NT2/D1 (cell line): ENCODE measurements around the gene CDADC1.

ENCODE experiments used
- DNase-seq: peaks from one replicate; pipeline ENCODE4 v3.0.0-alpha.2; 2011; ENCODE audit warnings: low read depth, low spot score
- H3K27me3 ChIP-seq: 2 replicates; pipeline ENCODE4 v1.6.0; 2011; ENCODE audit warnings: mild to moderate bottlenecking; ENCODE audit not compliant: insufficient read length, insufficient read depth
- H3K36me3 ChIP-seq: 2 replicates; pipeline ENCODE4 v1.6.1; 2011; ENCODE audit warnings: mild to moderate bottlenecking, low read length, mixed read lengths; ENCODE audit not compliant: insufficient read depth, insufficient read length
- H3K4me1 ChIP-seq: 2 replicates; pipeline ENCODE4 v1.5.1; 2011; ENCODE audit not compliant: insufficient read depth, insufficient read length
- H3K4me3 ChIP-seq: 2 replicates; pipeline ENCODE4 v1.5.1; 2011; ENCODE audit warnings: low read depth; ENCODE audit not compliant: insufficient read length
- H3K9ac ChIP-seq: 2 replicates; pipeline ENCODE4 v1.6.0; 2011; ENCODE audit warnings: low read depth; ENCODE audit not compliant: insufficient read length
- H3K9me3 ChIP-seq: 2 replicates; pipeline ENCODE4 v1.5.1; 2011; ENCODE audit warnings: mild to moderate bottlenecking, low read length; ENCODE audit not compliant: insufficient read depth
- SUZ12 ChIP-seq: IDR thresholded peaks from 2 replicates; pipeline ENCODE4 v1.6.1; 2011; ENCODE audit not compliant: insufficient read length, insufficient read depth; ENCODE audit errors: extremely low read depth
- YY1 ChIP-seq: IDR thresholded peaks from 2 replicates; pipeline ENCODE4 v1.6.1; 2011; ENCODE audit not compliant: insufficient read length, insufficient read depth
- ZNF274 ChIP-seq: IDR thresholded peaks from 2 replicates; pipeline ENCODE4 v1.6.1; 2011; ENCODE audit warnings: mild to moderate bottlenecking, low read depth, low read length

CDADC1 gene

DNA sequence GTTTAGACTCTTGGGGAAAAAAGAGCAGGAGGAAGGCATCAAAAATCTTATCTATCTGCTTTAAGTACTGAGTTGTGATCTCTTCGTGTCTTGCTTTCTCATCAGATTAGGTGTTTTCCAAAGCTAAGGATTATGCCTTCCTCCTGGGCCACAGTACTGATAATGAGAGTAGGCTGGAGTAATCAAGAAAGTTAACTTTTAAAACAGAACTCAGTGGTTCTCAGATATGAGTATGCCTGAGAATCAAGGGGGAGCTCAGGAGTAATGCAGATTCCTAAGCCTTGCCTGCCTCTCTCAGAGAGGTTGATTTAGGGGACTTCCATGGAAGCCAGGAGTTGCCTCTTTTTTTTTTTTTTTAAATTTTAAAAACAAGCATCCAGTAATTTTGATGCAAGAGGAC, 23.5 kb downstream of the CDADC1 start:
- DNase-seq, result no peak
- Histone ChIP-seq H3K9me3 (no peaks in the 10 kb centered on the region), H3K36me3 (no peaks in the 10 kb centered on the region), H3K4me1 (no peaks in the 10 kb centered on the region), H3K4me3 (no peak overlapping the region), H3K9ac (no peak overlapping the region), H3K27me3 (no peaks in the 10 kb centered on the region)
- TF ChIP-seq ZNF274, result no peak
- no peak for TF ChIP-seq SUZ12
- no peak for TF ChIP-seq YY1

DNA sequence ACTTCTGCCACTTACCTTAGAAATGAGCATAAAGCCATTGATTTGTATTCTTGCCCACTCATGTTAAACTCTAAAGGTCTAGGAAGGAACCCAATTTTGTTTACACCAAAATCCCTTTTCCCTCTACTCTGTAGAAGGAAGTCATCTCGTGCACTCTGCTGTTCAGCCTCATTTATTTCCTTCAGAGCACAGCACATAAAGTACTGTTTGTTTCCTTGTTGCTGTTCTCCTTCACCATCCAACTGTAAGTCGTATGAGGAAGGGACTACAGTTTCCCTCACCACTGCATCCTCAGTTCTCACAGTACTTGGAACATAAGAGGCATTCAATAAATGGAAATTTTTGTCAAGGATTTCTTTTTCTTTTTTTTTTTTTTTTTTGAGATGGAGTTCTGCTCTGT, 24.6 kb downstream of the CDADC1 start:
- H3K27me3 ChIP-seq, result no peaks in the 10 kb centered on the region
- H3K36me3 ChIP-seq, result no peaks in the 10 kb centered on the region
- H3K4me1 ChIP-seq, result no peaks in the 10 kb centered on the region
- no peak for DNase-seq
- H3K9me3 ChIP-seq, result no peaks in the 10 kb centered on the region
- H3K9ac ChIP-seq, result no peak overlapping the region
- no peak overlapping the region for H3K4me3 ChIP-seq
- TF ChIP-seq SUZ12, result no peak
- no peak for TF ChIP-seq ZNF274
- no peak for TF ChIP-seq YY1

DNA sequence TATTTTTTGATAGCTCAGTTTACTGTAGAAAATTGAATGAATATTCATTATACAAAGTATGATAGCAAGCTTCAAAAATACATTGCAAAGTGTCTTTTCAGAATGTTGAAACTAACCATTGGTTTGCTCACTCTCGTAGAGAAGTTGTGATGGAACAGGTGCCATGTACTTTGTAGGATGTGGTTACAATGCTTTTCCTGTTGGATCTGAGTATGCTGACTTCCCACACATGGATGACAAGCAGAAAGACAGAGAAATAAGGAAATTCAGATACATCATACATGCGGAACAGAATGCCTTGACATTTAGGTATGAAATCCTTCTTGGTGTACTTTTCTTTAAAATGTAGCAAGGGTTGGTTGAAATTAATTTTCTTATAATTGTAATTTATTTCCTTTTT, 30.5 kb downstream of the CDADC1 start:
- Histone ChIP-seq H3K36me3 (no peaks in the 10 kb centered on the region), H3K4me1 (no peaks in the 10 kb centered on the region), H3K4me3 (no peak overlapping the region), H3K27me3 (no peaks in the 10 kb centered on the region), H3K9me3 (no peaks in the 10 kb centered on the region), H3K9ac (no peak overlapping the region)
- TF ChIP-seq SUZ12 (no peak), ZNF274 (no peak), YY1 (no peak)
- no peak for DNase-seq

DNA sequence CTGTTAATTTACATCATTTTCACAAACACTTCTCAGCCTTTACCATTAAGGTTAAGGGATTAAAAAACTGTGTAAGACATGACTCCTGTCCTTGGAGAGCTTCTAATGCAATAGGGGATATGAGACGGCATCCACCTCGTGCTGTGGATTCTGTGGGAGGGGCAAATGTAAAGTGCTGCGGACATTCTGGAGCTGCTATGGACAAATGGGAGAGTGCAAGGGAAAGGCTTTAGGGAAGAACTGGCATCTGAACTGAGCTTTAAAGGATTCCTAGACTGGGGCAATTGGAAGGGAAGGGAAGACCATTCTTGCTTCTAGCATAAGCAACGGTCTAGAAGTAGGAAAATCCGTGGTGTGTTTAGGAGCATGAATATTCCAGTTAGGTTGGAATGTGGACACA, 31.4 kb downstream of the CDADC1 start:
- TF ChIP-seq YY1 (no peak), SUZ12 (no peak), ZNF274 (no peak)
- no peaks in the 10 kb centered on the region for H3K9me3 ChIP-seq
- DNase-seq, result no peak
- no peaks in the 10 kb centered on the region for H3K27me3 ChIP-seq
- no peaks in the 10 kb centered on the region for H3K36me3 ChIP-seq
- no peak overlapping the region for H3K9ac ChIP-seq
- H3K4me1 ChIP-seq, result no peaks in the 10 kb centered on the region
- no peak overlapping the region for H3K4me3 ChIP-seq

DNA sequence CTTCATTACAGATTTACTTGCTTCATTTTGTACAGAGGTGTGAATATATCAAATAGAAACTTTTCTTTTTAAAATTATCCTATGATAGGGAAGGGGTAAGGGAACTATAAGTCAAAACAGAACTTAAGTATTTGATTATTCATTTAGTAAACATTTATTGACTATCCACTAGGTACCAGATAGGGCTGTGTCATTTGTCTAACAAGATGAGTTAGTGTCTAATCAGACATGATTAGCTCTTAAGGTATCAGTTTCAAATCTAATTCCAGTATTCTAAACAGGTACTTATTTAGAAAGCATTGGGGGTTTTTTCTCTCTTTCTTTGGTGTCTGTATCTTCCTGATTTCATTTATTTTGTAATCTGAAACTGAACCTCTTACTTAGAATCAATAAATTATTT, 32.2 kb downstream of the CDADC1 start:
- no peaks in the 10 kb centered on the region for H3K27me3 ChIP-seq
- TF ChIP-seq SUZ12 (no peak), YY1 (no peak), ZNF274 (no peak)
- no peak overlapping the region for H3K9ac ChIP-seq
- H3K4me3 ChIP-seq, result no peak overlapping the region
- no peaks in the 10 kb centered on the region for H3K4me1 ChIP-seq
- H3K9me3 ChIP-seq, result no peaks in the 10 kb centered on the region
- no peak for DNase-seq
- H3K36me3 ChIP-seq, result no peaks in the 10 kb centered on the region

DNA sequence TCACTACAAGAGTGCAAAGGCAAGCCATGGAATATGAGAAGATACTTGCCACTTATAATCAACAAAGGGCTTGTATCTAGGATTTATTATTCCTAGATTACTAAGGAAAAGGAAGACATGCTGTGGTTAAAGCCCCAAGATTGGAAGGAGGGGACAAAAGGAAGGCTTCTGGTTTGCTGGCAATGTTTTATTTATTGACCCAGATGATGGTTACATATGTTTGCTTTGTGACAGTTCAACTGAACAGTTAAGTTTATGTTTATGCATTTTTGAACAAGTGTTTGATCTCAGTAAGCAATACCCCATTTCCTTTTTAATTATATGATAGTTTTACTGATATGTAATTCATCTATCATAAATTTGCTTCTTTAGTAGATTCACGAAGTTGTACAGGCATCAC, 40.3 kb downstream of the CDADC1 start:
- no peak for TF ChIP-seq ZNF274
- TF ChIP-seq SUZ12, result no peak
- TF ChIP-seq YY1, result no peak
- no peak overlapping the region for H3K9ac ChIP-seq
- no peaks in the 10 kb centered on the region for H3K4me1 ChIP-seq
- no peak overlapping the region for H3K4me3 ChIP-seq
- no peaks in the 10 kb centered on the region for H3K27me3 ChIP-seq
- H3K9me3 ChIP-seq, result no peaks in the 10 kb centered on the region
- no peaks in the 10 kb centered on the region for H3K36me3 ChIP-seq
- DNase-seq, result no peak

DNA sequence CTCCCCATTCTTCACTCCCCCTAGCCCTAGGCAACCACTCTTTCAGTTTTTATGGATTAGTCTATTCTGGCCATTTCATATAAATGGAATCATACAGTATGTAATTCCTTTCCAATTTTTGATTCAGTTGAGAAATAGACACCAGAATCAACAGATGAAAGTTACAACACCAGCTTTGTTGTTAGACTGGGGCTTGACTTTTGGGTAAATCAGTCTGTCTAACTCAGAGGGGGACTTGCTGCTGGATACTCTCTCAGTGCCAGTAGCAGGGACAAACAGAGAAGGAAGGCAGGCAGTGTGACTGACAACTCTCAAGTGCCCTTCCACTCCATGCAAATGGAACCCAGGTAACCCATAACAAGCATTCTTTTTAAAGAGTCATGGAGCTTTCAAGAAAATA, 40.7 kb downstream of the CDADC1 start:
- H3K4me1 ChIP-seq, result no peaks in the 10 kb centered on the region
- no peaks in the 10 kb centered on the region for H3K36me3 ChIP-seq
- H3K9ac ChIP-seq, result no peak overlapping the region
- TF ChIP-seq YY1 (no peak), SUZ12 (no peak), ZNF274 (no peak)
- no peaks in the 10 kb centered on the region for H3K27me3 ChIP-seq
- no peaks in the 10 kb centered on the region for H3K9me3 ChIP-seq
- no peak for DNase-seq
- no peak overlapping the region for H3K4me3 ChIP-seq
